ENCODE results near the gene SYT4. TPM values are rescaled to one million over a fixed set of nuclear protein-coding genes. Genes with fewer than 3 reads are reported as not detected.

SYT4 gene
- total and polyA plus RNA-seq, 9 of the 15 experiments (the other 6 are each of a cell fraction or from before 2014, with no cell fraction given): not detected

DNA sequence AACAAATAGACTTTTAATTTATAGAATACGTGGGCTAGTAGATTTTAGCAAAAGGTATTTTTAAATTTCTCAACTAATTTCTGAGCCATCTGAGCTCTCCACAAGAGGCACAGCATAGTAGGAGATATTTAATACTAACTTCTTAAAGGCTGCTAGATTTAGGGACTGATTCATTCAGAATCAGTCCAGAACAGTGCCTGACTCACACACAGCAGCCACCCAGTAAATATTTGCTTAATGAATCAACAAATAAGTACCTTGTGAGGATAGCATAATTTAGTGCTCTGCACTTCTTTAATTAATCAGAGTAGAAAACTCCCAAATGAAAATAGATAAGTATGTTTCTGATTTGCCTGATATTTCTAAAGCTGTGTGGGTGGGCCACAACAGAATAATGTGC, 35.6 kb upstream of the SYT4 start:
- Histone ChIP-seq H3K36me3 (ENCODE audit: control insufficient read depth, insufficient read depth, low read length) (no peaks in the 10 kb centered on the region), H2AFZ (ENCODE audit: low read depth, low read length) (no peak overlapping the region), H4K20me1 (replicated peaks; ENCODE audit: control insufficient read depth, insufficient read depth, low read length) (no peaks in the 10 kb centered on the region), H3K79me2 (ENCODE audit: control insufficient read depth, insufficient read depth, low read length) (no peaks in the 10 kb centered on the region), H3K27ac (ENCODE audit: extremely low read depth, low read depth, low read length) (no peak overlapping the region), H3K27me3 (ENCODE audit: control insufficient read depth in 2 of 2, insufficient read depth in 2 of 2, low read length in 2 of 2) (no peaks in the 10 kb centered on the region), H3K9ac (ENCODE audit: insufficient read depth in 1 of 2, low read depth in 2 of 2, low read length in 2 of 2) (no peak overlapping the region), H3K9me1 (ENCODE audit: control insufficient read depth, insufficient read depth, low read length) (no peaks in the 10 kb centered on the region), H3K4me1 (replicated peaks in 1 of 2; ENCODE audit: control insufficient read depth in 2 of 2, insufficient read depth in 2 of 2, low read length in 2 of 2) (no peaks in the 10 kb centered on the region), H3K9me3 (replicated peaks; ENCODE audit: control insufficient read depth, insufficient read depth, low read depth, low read length) (no peaks in the 10 kb centered on the region), H3K4me2 (ENCODE audit: insufficient read depth, low read length) (no peak overlapping the region), H3K4me3 (no peak overlapping the region)
- 0% methylated on average over 1 of the region's 1 CpG for WGBS (ENCODE audit: insufficient coverage, low coverage, missing lambda C conversion rate)
- intact Hi-C loops (cut with micrococcal nuclease) (no loop called here), in situ Hi-C loops (cut with MboI) (no loop called here)
- no peak for DNase-seq (ENCODE audit: extremely low read depth in 1 of 4, low spot score in 3 of 4)
- no TSS peak for BruUV-seq (replicated peaks)
- ChIA-PET POLR2A (no interaction called here), CTCF (ENCODE audit: low intra/inter-chr PET ratio) (no interaction called here)
- no peak for ATAC-seq
- TF ChIP-seq FOXJ2 (tag; IDR thresholded peaks at IDR 0.05) (no peak), TAF1 (IDR thresholded peaks at IDR 0.05; ENCODE audit: control insufficient read depth, extremely low read depth, insufficient read depth, low read length, severe bottlenecking) (no peak), RUNX1 (IDR thresholded peaks at IDR 0.05; ENCODE audit: low read depth) (no peak), HDAC8 (tag; IDR thresholded peaks at IDR 0.05) (no peak), NR2C1 (IDR thresholded peaks at IDR 0.05) (no peak), NR2C1 (tag; IDR thresholded peaks at IDR 0.05) (no peak), BHLHE40 (IDR thresholded peaks at IDR 0.05; ENCODE audit: low read length) (no peak)
- TF ChIP-seq, protein P1, sequence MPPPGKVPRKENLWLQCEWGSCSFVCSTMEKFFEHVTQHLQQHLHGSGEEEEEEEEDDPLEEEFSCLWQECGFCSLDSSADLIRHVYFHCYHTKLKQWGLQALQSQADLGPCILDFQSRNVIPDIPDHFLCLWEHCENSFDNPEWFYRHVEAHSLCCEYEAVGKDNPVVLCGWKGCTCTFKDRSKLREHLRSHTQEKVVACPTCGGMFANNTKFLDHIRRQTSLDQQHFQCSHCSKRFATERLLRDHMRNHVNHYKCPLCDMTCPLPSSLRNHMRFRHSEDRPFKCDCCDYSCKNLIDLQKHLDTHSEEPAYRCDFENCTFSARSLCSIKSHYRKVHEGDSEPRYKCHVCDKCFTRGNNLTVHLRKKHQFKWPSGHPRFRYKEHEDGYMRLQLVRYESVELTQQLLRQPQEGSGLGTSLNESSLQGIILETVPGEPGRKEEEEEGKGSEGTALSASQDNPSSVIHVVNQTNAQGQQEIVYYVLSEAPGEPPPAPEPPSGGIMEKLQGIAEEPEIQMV (tag; conservative IDR thresholded peaks at IDR 0.05; ENCODE audit: low read depth): no peak
- TF ChIP-seq, protein P2, sequence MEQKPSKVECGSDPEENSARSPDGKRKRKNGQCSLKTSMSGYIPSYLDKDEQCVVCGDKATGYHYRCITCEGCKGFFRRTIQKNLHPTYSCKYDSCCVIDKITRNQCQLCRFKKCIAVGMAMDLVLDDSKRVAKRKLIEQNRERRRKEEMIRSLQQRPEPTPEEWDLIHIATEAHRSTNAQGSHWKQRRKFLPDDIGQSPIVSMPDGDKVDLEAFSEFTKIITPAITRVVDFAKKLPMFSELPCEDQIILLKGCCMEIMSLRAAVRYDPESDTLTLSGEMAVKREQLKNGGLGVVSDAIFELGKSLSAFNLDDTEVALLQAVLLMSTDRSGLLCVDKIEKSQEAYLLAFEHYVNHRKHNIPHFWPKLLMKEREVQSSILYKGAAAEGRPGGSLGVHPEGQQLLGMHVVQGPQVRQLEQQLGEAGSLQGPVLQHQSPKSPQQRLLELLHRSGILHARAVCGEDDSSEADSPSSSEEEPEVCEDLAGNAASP (IDR thresholded peaks at IDR 0.05): no peak
- TF ChIP-seq, protein P3, sequence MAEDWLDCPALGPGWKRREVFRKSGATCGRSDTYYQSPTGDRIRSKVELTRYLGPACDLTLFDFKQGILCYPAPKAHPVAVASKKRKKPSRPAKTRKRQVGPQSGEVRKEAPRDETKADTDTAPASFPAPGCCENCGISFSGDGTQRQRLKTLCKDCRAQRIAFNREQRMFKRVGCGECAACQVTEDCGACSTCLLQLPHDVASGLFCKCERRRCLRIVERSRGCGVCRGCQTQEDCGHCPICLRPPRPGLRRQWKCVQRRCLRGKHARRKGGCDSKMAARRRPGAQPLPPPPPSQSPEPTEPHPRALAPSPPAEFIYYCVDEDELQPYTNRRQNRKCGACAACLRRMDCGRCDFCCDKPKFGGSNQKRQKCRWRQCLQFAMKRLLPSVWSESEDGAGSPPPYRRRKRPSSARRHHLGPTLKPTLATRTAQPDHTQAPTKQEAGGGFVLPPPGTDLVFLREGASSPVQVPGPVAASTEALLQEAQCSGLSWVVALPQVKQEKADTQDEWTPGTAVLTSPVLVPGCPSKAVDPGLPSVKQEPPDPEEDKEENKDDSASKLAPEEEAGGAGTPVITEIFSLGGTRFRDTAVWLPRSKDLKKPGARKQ (CRISPR knock-in tag; IDR thresholded peaks at IDR 0.05): no peak
- FAIRE-seq: no peak
